WTC11 (cell line): ENCODE measurements around the gene KCNQ4. TPM values are rescaled to one million over a fixed set of nuclear protein-coding genes. Genes with fewer than 3 reads are reported as not detected.

Experiments used
- ATAC-seq: fragments of 200-7000 bp; cut with Tn5 transposase; 2 replicates; pipeline ENCODE4 v1.10.0; 2021; ENCODE audit warnings: mild to moderate bottlenecking, moderate library complexity
- CTCF ChIA-PET: fragments of 300-600 bp; sonication (Branson Sonifier 250); formaldehyde crosslinking; loops from one replicate; lab custom pipeline; 2021; ENCODE audit warnings: antibody characterized with exemption; lab: Charles Lee
- POLR2A ChIA-PET: fragments of 350-600 bp; sonication (Branson Sonifier 250); formaldehyde crosslinking; loops from one replicate; lab custom pipeline; 2021; ENCODE audit warnings: antibody characterized with exemption; lab: Charles Lee
- DNase-seq: peaks from one replicate; pipeline ENCODE4 v3.0.0; 2021; ENCODE audit warnings: low spot score
- H3K27ac Mint-ChIP-seq: 2 replicates; pipeline ENCODE4 v1.8.0; 2021; ENCODE audit warnings: mixed read lengths
- H3K27me3 Mint-ChIP-seq: 2 replicates; pipeline ENCODE4 v1.8.0; 2021; ENCODE audit warnings: low read depth, mild to moderate bottlenecking, moderate library complexity, mixed read lengths
- H3K36me3 Mint-ChIP-seq: 2 replicates; pipeline ENCODE4 v1.8.0; 2021; ENCODE audit warnings: mixed read lengths
- H3K4me1 Mint-ChIP-seq: 2 replicates; pipeline ENCODE4 v1.8.0; 2022; ENCODE audit warnings: mixed read lengths
- H3K4me3 Mint-ChIP-seq: 2 replicates; pipeline ENCODE4 v1.8.0; 2021; ENCODE audit warnings: mild to moderate bottlenecking, moderate library complexity, mixed read lengths
- H3K9me3 Mint-ChIP-seq: 2 replicates; pipeline ENCODE4 v1.8.0; 2021; ENCODE audit warnings: mixed read lengths
- ATF2 ChIP-seq: sonication (generic); formaldehyde crosslinking; IDR thresholded peaks from 2 replicates; pipeline ENCODE4 v1.8.1; 2022; ENCODE audit warnings: low read depth, missing genetic modification reagents, borderline replicate concordance
- ATF6 ChIP-seq: sonication (generic); formaldehyde crosslinking; IDR thresholded peaks from 2 replicates; pipeline ENCODE4 v1.8.1; 2023; ENCODE audit warnings: mild to moderate bottlenecking, missing genetic modification reagents
- CTCF ChIP-seq: fragments of 200-600 bp; IDR thresholded peaks from 2 replicates; pipeline ENCODE4 v1.8.0; 2022; ENCODE audit warnings: antibody characterized with exemption
- ETV6 ChIP-seq: sonication (generic); formaldehyde crosslinking; IDR thresholded peaks from 2 replicates; pipeline ENCODE4 v1.8.1; 2022; ENCODE audit warnings: mild to moderate bottlenecking, missing genetic modification reagents
- FOXK1 ChIP-seq: sonication (generic); formaldehyde crosslinking; IDR thresholded peaks from 2 replicates; pipeline ENCODE4 v1.8.0; 2022; ENCODE audit warnings: mild to moderate bottlenecking, moderate library complexity, missing genetic modification reagents
- JAZF1 ChIP-seq: fragments of 250-450 bp; sonication (Bioruptor Pico); IDR thresholded peaks from 2 replicates; pipeline ENCODE4 v1.9.0; 2021; ENCODE audit warnings: moderate library complexity, mild to moderate bottlenecking, inconsistent platforms
- NFYB ChIP-seq: sonication (generic); formaldehyde crosslinking; conservative IDR thresholded peaks from 2 replicates; pipeline ENCODE4 v1.8.0; 2022; ENCODE audit warnings: low read depth, missing genetic modification reagents
- PRRX2 ChIP-seq: fragments of 250-450 bp; sonication (Bioruptor Pico); IDR thresholded peaks from 2 replicates; pipeline ENCODE4 v1.8.0; 2021; ENCODE audit warnings: mild to moderate bottlenecking
- USF1 ChIP-seq: sonication (generic); formaldehyde crosslinking; IDR thresholded peaks from 2 replicates; pipeline ENCODE4 v1.8.0; 2022; ENCODE audit warnings: mild to moderate bottlenecking, missing genetic modification reagents
- ZBTB21 ChIP-seq: sonication (generic); formaldehyde crosslinking; IDR thresholded peaks from 2 replicates; pipeline ENCODE4 v1.8.1; 2023; ENCODE audit warnings: mild to moderate bottlenecking, missing genetic modification reagents, borderline replicate concordance
- ZNF138 ChIP-seq: sonication (generic); formaldehyde crosslinking; conservative IDR thresholded peaks from 2 replicates; pipeline ENCODE4 v1.8.1; 2022; ENCODE audit warnings: mild to moderate bottlenecking, moderate library complexity, missing genetic modification reagents
- ZNF263 ChIP-seq: sonication (generic); formaldehyde crosslinking; IDR thresholded peaks from 2 replicates; pipeline ENCODE4 v1.8.1; 2022; ENCODE audit warnings: low read depth, mild to moderate bottlenecking, moderate library complexity, missing genetic modification reagents
- ZNF281 ChIP-seq: sonication (generic); formaldehyde crosslinking; IDR thresholded peaks from 2 replicates; pipeline ENCODE4 v1.8.0; 2023; ENCODE audit warnings: mild to moderate bottlenecking, missing genetic modification reagents
- ZNF396 ChIP-seq: fragments of 250-450 bp; sonication (Bioruptor Pico); IDR thresholded peaks from 2 replicates; pipeline ENCODE4 v1.8.0; 2021; ENCODE audit warnings: mild to moderate bottlenecking, moderate library complexity, borderline replicate concordance
- ZNF423 ChIP-seq: fragments of 250-450 bp; sonication (Bioruptor Pico); IDR thresholded peaks from 2 replicates; pipeline ENCODE4 v2.1.2; 2022; ENCODE audit warnings: mild to moderate bottlenecking, moderate library complexity
- ZNF425 ChIP-seq: fragments of 250-450 bp; sonication (Bioruptor Pico); conservative IDR thresholded peaks from 2 replicates; pipeline ENCODE4 v1.9.0; 2021; ENCODE audit warnings: mild to moderate bottlenecking
- ZNF512 ChIP-seq: sonication (generic); formaldehyde crosslinking; IDR thresholded peaks from 2 replicates; pipeline ENCODE4 v1.8.1; 2022; ENCODE audit warnings: missing genetic modification reagents, borderline replicate concordance
- ZSCAN18 ChIP-seq: fragments of 250-450 bp; sonication (Bioruptor Pico); IDR thresholded peaks from 2 replicates; pipeline ENCODE4 v2.1.2; 2022; ENCODE audit warnings: mild to moderate bottlenecking, moderate library complexity
- total RNA-seq: library from RNA; stranded (reverse); gene quantifications from 3 replicates; pipeline ENCODE4 v1.2.3, GENCODE V29; 2021

KCNQ4 gene
- total RNA-seq, 1 experiment from 2014 or later: 4.0 TPM

- CTCF ChIA-PET: interaction anchor here (1.7 kb wide), 1 partner anchor 52 kb away, joined by 8 read pairs; no protein-coding TSS in a partner anchor
Observed at GRCh38 chr1:40825996-40826395, 42.4 kb downstream of the KCNQ4 start.

More at GRCh38 chr1:40825996-40826395, 42.4 kb downstream of the KCNQ4 start:
- H3K4me3 Mint-ChIP-seq: no peak overlapping the region
- TF ChIP-seq CTCF: no peak
- no peak for TF ChIP-seq JAZF1 (CRISPR knock-in tag)
- no peak for TF ChIP-seq ZNF512 (CRISPR knock-in tag)
- no peak for TF ChIP-seq ZNF396 (CRISPR knock-in tag)
- TF ChIP-seq ZNF423 (CRISPR knock-in tag): no peak
- no peak for TF ChIP-seq ATF2
- TF ChIP-seq NFYB (CRISPR knock-in tag): no peak
- no peak for TF ChIP-seq ZBTB21 (CRISPR knock-in tag)
- TF ChIP-seq FOXK1: no peak
- TF ChIP-seq ZSCAN18 (CRISPR knock-in tag): no peak
- TF ChIP-seq ATF6: no peak
- no peak for TF ChIP-seq PRRX2 (CRISPR knock-in tag)
- TF ChIP-seq ETV6 (CRISPR knock-in tag): no peak
- TF ChIP-seq ZNF425: no peak
- no peak for TF ChIP-seq ZNF263 (CRISPR knock-in tag)
- no peak for TF ChIP-seq ZNF281 (CRISPR knock-in tag)
- TF ChIP-seq ZNF138 (CRISPR knock-in tag): no peak
- no peak for TF ChIP-seq USF1 (CRISPR knock-in tag)
- H3K27ac Mint-ChIP-seq: 0 out of 2 replicates have a peak overlapping the region, but pooled peaks have one; percentile 68
- peaks cover 24% of the 10 kb centered on the region for H3K4me1 Mint-ChIP-seq
- no peaks in the 10 kb centered on the region for H3K27me3 Mint-ChIP-seq
- H3K36me3 Mint-ChIP-seq: no peaks in the 10 kb centered on the region
- H3K9me3 Mint-ChIP-seq: no peaks in the 10 kb centered on the region
- DNase-seq (no peak), ATAC-seq (no peak)
- POLR2A ChIA-PET: no interaction called here
